Peyer's patch (tissue), 4 donors: ENCODE measurements around the gene DGKE.

Experiments
- POLR2A ChIP-seq, 2 donors: fragments of 450-650 bp; IDR thresholded peaks; one replicate each; pipeline ENCODE4 v1.5.1; 2017; ENCODE audit warnings: antibody characterized with exemption in 2 of 2, mild to moderate bottlenecking in 2 of 2, moderate library complexity in 2 of 2
- TF ChIP-seq, protein P1 (sequence below), 6 experiments: fragments of 450-650 bp in 4 of 6; fragments of 200-600 bp in 2 of 6; sonication (generic) in 1 of 6; IDR thresholded peaks; one replicate each; pipeline ENCODE4 v1.5.1; 2017 to 2019; ENCODE audit warnings: antibody characterized with exemption in 6 of 6, mild to moderate bottlenecking in 3 of 6, moderate library complexity in 1 of 6

DNA sequence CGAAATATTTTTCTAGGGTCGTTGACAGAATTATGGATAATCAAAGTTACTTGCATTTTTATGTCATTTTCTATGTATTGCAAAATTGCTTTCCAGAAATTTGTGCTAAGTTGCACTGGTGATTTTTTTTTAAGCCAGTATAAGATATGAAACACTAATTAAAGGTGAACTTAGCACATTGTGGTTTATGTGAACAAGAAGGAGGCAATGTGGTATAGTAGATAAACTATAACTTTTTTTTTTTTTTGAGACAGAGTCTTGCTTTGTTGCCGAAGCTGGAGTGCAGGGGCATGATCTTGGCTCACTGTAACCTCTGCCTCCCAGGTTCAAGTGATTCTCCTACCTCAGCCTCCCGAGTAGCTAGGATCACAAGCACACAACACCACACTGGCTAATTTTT lies 13.2 kb downstream of the DGKE start:
- TF ChIP-seq POLR2A (IDR thresholded peaks at IDR 0.05): no peak
- TF ChIP-seq, protein P1, sequence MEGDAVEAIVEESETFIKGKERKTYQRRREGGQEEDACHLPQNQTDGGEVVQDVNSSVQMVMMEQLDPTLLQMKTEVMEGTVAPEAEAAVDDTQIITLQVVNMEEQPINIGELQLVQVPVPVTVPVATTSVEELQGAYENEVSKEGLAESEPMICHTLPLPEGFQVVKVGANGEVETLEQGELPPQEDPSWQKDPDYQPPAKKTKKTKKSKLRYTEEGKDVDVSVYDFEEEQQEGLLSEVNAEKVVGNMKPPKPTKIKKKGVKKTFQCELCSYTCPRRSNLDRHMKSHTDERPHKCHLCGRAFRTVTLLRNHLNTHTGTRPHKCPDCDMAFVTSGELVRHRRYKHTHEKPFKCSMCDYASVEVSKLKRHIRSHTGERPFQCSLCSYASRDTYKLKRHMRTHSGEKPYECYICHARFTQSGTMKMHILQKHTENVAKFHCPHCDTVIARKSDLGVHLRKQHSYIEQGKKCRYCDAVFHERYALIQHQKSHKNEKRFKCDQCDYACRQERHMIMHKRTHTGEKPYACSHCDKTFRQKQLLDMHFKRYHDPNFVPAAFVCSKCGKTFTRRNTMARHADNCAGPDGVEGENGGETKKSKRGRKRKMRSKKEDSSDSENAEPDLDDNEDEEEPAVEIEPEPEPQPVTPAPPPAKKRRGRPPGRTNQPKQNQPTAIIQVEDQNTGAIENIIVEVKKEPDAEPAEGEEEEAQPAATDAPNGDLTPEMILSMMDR (IDR thresholded peaks at IDR 0.05): no peak
